PC-9 (cell line): Measurements from ENCODE around the gene CFAP20DC. TPM values are rescaled to one million over a fixed set of nuclear protein-coding genes. Genes with fewer than 3 reads are reported as not detected.

Source experiments
- BruUV-seq: library from RNA; stranded (reverse); fragments of 400-500 nt; replicated peaks from 2 replicates; lab custom pipeline; 2021; lab: Mats Ljungman, UMichigan
- CTCF ChIA-PET: fragments of 300-600 bp; sonication (Branson Sonifier 250); formaldehyde crosslinking; loops from one replicate; lab custom pipeline; 2022; ENCODE audit warnings: antibody characterized with exemption; lab: Charles Lee
- POLR2A ChIA-PET: fragments of 300-600 bp; sonication (Branson Sonifier 250); formaldehyde crosslinking; loops from one replicate; lab custom pipeline; 2022; ENCODE audit warnings: antibody characterized with exemption; ENCODE audit not compliant: unreplicated experiment; lab: Charles Lee
- DNase-seq, 2 experiments: peaks; one replicate each; pipeline versions ENCODE4 v3.0.0 to v3.0.0-alpha.2; 2015 to 2022; ENCODE audit warnings: mixed read lengths in 1 of 2
- H2AFZ ChIP-seq: fragments of 200-600 bp; sonication (generic); 2 replicates; pipeline ENCODE4 v1.8.1; 2017; ENCODE audit warnings: antibody characterized with exemption
- H3F3A ChIP-seq: fragments of 200-600 bp; sonication (generic); 2 replicates; pipeline ENCODE4 v1.8.1; 2017; ENCODE audit warnings: antibody characterized with exemption, mild to moderate bottlenecking, low read depth; ENCODE audit not compliant: insufficient read depth
- H3K27ac ChIP-seq: fragments of 200-600 bp; sonication (generic); 2 replicates; pipeline ENCODE4 v1.6.1; 2016; ENCODE audit warnings: mixed run types
- H3K27me3 ChIP-seq: fragments of 200-600 bp; sonication (generic); 2 replicates; pipeline ENCODE4 v1.6.1; 2016; ENCODE audit warnings: low read depth, mixed run types; ENCODE audit not compliant: insufficient read depth
- H3K36me3 ChIP-seq: fragments of 200-600 bp; sonication (generic); 2 replicates; pipeline ENCODE4 v1.6.1; 2016; ENCODE audit warnings: low read depth, mixed run types
- H3K4me1 ChIP-seq: fragments of 200-600 bp; sonication (generic); replicated peaks from 2 replicates; pipeline ENCODE4 v1.6.1; 2016; ENCODE audit warnings: mixed run types; ENCODE audit not compliant: insufficient read depth
- H3K4me2 ChIP-seq: fragments of 200-600 bp; sonication (generic); 2 replicates; pipeline ENCODE4 v1.6.1; 2017; ENCODE audit warnings: mixed run types
- H3K4me3 ChIP-seq: fragments of 200-600 bp; sonication (generic); 2 replicates; pipeline ENCODE4 v1.6.1; 2016; ENCODE audit warnings: mixed run types
- H3K79me2 ChIP-seq: fragments of 200-600 bp; sonication (generic); 2 replicates; pipeline ENCODE4 v1.6.1; 2017; ENCODE audit warnings: low read depth, mixed run types
- H3K9me2 ChIP-seq: fragments of 200-600 bp; sonication (generic); 2 replicates; pipeline ENCODE4 v1.8.1; 2017; ENCODE audit warnings: mild to moderate bottlenecking; ENCODE audit not compliant: insufficient read depth
- H3K9me3 ChIP-seq: fragments of 200-600 bp; sonication (generic); 2 replicates; pipeline ENCODE4 v1.8.1; 2016; ENCODE audit warnings: low read depth; ENCODE audit not compliant: insufficient read depth
- H4K20me1 ChIP-seq: fragments of 200-600 bp; sonication (generic); 2 replicates; pipeline ENCODE4 v1.8.1; 2017; ENCODE audit not compliant: insufficient read depth
- EZH2 ChIP-seq: fragments of 200-600 bp; sonication (generic); IDR thresholded peaks from 2 replicates; pipeline ENCODE4 v1.8.0; 2017; ENCODE audit warnings: antibody characterized with exemption, low read depth
- intact Hi-C: fragments of 100-400 bp; cut with micrococcal nuclease; formaldehyde crosslinking; loops from one replicate; pipeline ENCODE4 v1.10.0; 2022; ENCODE audit not compliant: unreplicated experiment
- total RNA-seq: library from RNA; stranded (reverse); gene quantifications from 2 replicates; pipeline ENCODE4 v1.2.3, GENCODE V29; 2021
- TF ChIP-seq, protein P1 (sequence below): fragments of 200-600 bp; sonication (generic); conservative IDR thresholded peaks from 2 replicates; pipeline ENCODE4 v1.6.1; 2017; ENCODE audit warnings: mixed run types, antibody characterized with exemption, mild to moderate bottlenecking, moderate library complexity

The CFAP20DC gene
- total RNA-seq, 1 experiment from 2014 or later = 6.7 TPM

DNA sequence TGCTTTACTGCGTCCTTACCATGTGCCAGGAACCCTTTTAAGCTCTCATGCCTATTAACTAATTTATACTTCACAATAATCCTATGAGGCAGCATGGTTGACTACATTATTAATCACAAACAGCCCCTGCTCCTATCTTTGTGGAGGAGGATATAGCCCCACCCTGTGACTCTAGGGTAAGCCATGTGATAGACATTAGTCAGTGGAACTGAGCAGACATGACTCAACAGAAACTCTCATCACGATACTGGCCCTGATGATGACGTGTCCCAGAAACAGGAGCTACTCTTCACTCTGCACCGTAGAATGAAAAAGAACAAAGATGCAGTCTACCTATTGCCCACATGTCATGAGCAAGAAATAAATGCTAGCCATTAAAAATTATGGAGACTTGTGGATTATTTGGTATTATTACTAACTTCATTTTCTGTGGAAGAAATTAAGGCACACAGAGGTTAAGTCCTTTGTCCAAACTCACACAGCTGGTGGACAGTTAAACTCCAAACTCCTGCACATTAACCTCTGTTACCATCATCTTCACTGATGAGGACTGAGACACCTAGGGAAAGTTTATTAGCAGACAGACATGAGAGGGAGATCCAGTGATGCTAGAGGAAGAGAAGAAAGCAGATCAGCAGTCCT lies 51.2 kb downstream of the CFAP20DC start:
- Histone ChIP-seq H3K36me3 (no peaks in the 10 kb centered on the region), H3F3A (no peaks in the 10 kb centered on the region), H3K79me2 (no peaks in the 10 kb centered on the region), H3K4me2 (peak overlapping the region; percentile 33), H3K9me2 (no peaks in the 10 kb centered on the region), H3K27me3 (no peaks in the 10 kb centered on the region), H3K27ac (peak overlapping the region; percentile 94), H4K20me1 (no peaks in the 10 kb centered on the region), H3K4me3 (no peak overlapping the region), H2AFZ (peak overlapping the region; percentile 18; the same call in 1 of the 2 replicates), H3K9me3 (no peaks in the 10 kb centered on the region), H3K4me1 (peaks cover 16% of the 10 kb centered on the region)
- intact Hi-C loops = loop anchor here (5.0 kb wide), 3 partner anchors 356 to 819 kb away; no protein-coding TSS in a partner anchor
- no peak for TF ChIP-seq EZH2
- TF ChIP-seq, protein P1, sequence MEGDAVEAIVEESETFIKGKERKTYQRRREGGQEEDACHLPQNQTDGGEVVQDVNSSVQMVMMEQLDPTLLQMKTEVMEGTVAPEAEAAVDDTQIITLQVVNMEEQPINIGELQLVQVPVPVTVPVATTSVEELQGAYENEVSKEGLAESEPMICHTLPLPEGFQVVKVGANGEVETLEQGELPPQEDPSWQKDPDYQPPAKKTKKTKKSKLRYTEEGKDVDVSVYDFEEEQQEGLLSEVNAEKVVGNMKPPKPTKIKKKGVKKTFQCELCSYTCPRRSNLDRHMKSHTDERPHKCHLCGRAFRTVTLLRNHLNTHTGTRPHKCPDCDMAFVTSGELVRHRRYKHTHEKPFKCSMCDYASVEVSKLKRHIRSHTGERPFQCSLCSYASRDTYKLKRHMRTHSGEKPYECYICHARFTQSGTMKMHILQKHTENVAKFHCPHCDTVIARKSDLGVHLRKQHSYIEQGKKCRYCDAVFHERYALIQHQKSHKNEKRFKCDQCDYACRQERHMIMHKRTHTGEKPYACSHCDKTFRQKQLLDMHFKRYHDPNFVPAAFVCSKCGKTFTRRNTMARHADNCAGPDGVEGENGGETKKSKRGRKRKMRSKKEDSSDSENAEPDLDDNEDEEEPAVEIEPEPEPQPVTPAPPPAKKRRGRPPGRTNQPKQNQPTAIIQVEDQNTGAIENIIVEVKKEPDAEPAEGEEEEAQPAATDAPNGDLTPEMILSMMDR = no peak
- CTCF ChIA-PET = no interaction called here
- BruUV-seq = TSS peak; percentile 97
- POLR2A ChIA-PET = interaction anchor here (0.5 to 1.0 kb wide), 4 partner anchors 11 to 861 kb away, joined by 3 to 5 read pairs (median 4); no protein-coding TSS in a partner anchor
- peak; percentile 49 to 86 for DNase-seq

DNA sequence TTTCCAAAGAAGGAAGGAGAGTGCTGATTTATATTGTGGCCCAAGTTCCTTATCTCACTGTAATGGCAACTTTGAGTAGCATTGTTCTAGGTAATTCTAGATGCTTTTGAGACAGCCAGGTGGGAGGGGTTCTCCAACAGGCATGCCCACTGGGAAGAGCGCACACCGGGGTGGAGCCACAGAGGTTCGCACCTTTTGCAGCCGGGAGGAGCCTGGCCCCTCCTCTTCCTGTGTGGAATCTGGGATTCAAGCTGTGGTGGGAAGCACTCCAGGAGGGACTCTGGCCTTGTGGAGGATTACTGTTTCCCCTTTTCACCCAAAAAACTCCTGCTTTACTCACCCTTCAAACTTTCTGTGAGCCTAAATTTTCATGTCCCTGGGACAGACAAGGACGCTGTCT lies 53.1 kb downstream of the CFAP20DC start:
- no peak overlapping the region for H3K27ac ChIP-seq
- no peak overlapping the region for H3K4me2 ChIP-seq
- intact Hi-C loops = loop anchor here (5.0 kb wide), 3 partner anchors 354 to 821 kb away; no protein-coding TSS in a partner anchor
- no peaks in the 10 kb centered on the region for H3F3A ChIP-seq
- no peak for DNase-seq
- H3K9me2 ChIP-seq = no peaks in the 10 kb centered on the region
- H2AFZ ChIP-seq = no peak overlapping the region
- H3K36me3 ChIP-seq = no peaks in the 10 kb centered on the region
- no peaks in the 10 kb centered on the region for H3K79me2 ChIP-seq
- H3K27me3 ChIP-seq = no peaks in the 10 kb centered on the region
- POLR2A ChIA-PET = no interaction called here
- H3K4me1 ChIP-seq = peaks cover 16% of the 10 kb centered on the region
- H3K9me3 ChIP-seq = no peaks in the 10 kb centered on the region
- no peaks in the 10 kb centered on the region for H4K20me1 ChIP-seq
- TF ChIP-seq EZH2 = no peak
- TF ChIP-seq, protein P1 = no peak
- BruUV-seq = no TSS peak
- CTCF ChIA-PET = interaction anchor here (0.6 to 1.5 kb wide), 2 partner anchors 56 to 105 kb away, joined by 3 read pairs; no protein-coding TSS in a partner anchor
- no peak overlapping the region for H3K4me3 ChIP-seq

DNA sequence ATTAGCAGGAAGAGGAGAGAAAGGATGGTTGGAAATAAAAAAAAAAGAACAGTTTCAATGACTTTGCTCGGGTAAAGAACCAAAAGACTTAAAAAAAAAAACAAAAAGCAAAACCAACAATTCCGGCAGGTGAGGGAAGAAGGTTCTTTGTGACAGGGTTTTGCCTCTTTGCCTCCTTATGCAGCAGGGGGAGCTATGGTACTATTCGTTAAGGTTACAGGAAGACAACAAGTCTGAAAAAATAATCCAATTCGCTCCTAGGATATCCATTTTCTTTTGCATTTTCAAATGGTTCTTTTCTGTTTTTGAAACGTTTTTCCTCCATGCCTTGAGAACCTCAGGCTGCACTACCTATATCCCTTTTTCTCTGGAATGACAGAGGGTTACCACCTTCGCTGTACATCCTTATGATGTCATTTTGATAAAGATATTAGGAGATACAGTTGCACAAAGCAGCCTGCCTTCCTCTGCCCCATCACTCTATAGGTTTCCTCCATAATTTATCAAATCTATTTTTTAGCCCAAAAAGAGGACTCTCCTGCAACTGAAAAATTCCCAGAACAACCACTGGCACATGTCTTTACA lies 55.0 kb downstream of the CFAP20DC start:
- Histone ChIP-seq H3K9me3 (no peaks in the 10 kb centered on the region), H2AFZ (peak overlapping the region; percentile 5; the same call in 1 of the 2 replicates), H3K36me3 (no peaks in the 10 kb centered on the region), H3K4me2 (peak overlapping the region; percentile 14; the same call in 1 of the 2 replicates), H3K27ac (no peak overlapping the region), H4K20me1 (no peaks in the 10 kb centered on the region), H3K27me3 (no peaks in the 10 kb centered on the region), H3K4me3 (no peak overlapping the region), H3F3A (no peaks in the 10 kb centered on the region), H3K4me1 (peaks cover 16% of the 10 kb centered on the region), H3K79me2 (no peaks in the 10 kb centered on the region), H3K9me2 (no peaks in the 10 kb centered on the region)
- ChIA-PET CTCF (interaction anchor here (0.7 kb wide), 3 partner anchors 417 to 863 kb away, joined by 7 to 11 read pairs (median 9); no protein-coding TSS in a partner anchor), POLR2A (interaction anchor here (0.6 kb wide), 1 partner anchor 58 kb away, joined by 4 read pairs; no protein-coding TSS in a partner anchor)
- peak in 1 of 2 experiments; percentile 35 for DNase-seq
- intact Hi-C loops = loop anchor here (2.0 to 5.0 kb wide), 6 partner anchors 58 to 862 kb away; no protein-coding TSS in a partner anchor
- no TSS peak for BruUV-seq
- no peak for TF ChIP-seq EZH2
- TF ChIP-seq, protein P1 = peak; percentile 78
